ENCODE results near the gene TNF. TPM values are rescaled to one million over a fixed set of nuclear protein-coding genes. Genes with fewer than 3 reads are reported as not detected.

The TNF gene
- total and polyA plus RNA-seq, 2 donors from 2014 or later = 0.69 to 5.4 TPM

GRCh38 chr6:31597006-31597405, 21.6 kb downstream of the TNF start:
- Histone ChIP-seq H3K4me3 (ENCODE audit: low read length in 3 of 3) (no peak overlapping the region), H3K9me3 (ENCODE audit: control insufficient read depth in 2 of 3, insufficient read depth in 1 of 3, low read length in 3 of 3) (no peaks in the 10 kb centered on the region), H3K9ac (ENCODE audit: low read length in 3 of 3) (no peak overlapping the region), H3K27me3 (ENCODE audit: control insufficient read depth, insufficient read depth, low read length) (no peaks in the 10 kb centered on the region), H3K27ac (ENCODE audit: low read depth in 2 of 2, low read length in 2 of 2) (no peak overlapping the region), H3K4me1 (ENCODE audit: control insufficient read depth in 2 of 3, insufficient read depth in 2 of 3, low read depth in 1 of 3, low read length in 3 of 3) (peaks cover 0 to 2% (median 0%) of the 10 kb centered on the region in 3 donors), H3K36me3 (ENCODE audit: control insufficient read depth in 2 of 3, insufficient read depth in 3 of 3, low read length in 3 of 3) (no peaks in the 10 kb centered on the region)
- intact Hi-C loops (cut with DNase I) = no loop called here
- FAIRE-seq (no peak), DNase-seq (no peak)
- TF ChIP-seq, protein P1, sequence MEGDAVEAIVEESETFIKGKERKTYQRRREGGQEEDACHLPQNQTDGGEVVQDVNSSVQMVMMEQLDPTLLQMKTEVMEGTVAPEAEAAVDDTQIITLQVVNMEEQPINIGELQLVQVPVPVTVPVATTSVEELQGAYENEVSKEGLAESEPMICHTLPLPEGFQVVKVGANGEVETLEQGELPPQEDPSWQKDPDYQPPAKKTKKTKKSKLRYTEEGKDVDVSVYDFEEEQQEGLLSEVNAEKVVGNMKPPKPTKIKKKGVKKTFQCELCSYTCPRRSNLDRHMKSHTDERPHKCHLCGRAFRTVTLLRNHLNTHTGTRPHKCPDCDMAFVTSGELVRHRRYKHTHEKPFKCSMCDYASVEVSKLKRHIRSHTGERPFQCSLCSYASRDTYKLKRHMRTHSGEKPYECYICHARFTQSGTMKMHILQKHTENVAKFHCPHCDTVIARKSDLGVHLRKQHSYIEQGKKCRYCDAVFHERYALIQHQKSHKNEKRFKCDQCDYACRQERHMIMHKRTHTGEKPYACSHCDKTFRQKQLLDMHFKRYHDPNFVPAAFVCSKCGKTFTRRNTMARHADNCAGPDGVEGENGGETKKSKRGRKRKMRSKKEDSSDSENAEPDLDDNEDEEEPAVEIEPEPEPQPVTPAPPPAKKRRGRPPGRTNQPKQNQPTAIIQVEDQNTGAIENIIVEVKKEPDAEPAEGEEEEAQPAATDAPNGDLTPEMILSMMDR (IDR thresholded peaks at IDR 0.05; ENCODE audit: borderline replicate concordance, extremely low read depth, insufficient read depth) = no peak

DNA sequence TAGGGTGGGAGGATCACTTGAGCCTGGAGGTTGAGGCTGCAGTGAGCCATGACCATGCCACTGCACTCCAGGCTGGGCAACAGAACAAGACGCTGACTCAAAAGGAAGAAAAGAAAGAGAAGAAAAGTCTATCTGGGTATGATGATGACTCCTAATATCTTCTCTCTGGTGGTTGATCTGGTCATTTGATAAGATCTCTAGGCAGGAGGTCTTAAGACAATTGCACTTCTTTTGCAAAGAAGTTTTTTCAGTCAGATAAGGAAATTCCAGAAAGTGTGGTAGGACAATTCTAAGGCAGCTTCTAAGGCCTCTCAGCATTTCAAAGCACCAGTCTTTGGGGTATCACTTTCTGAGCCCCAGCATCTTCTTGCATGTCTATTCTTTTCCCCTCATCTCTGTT, 32.0 kb downstream of the TNF start:
- FAIRE-seq = no peak
- Histone ChIP-seq H3K27ac (ENCODE audit: low read depth in 2 of 2, low read length in 2 of 2) (no peak overlapping the region), H3K4me1 (ENCODE audit: control insufficient read depth in 2 of 3, insufficient read depth in 2 of 3, low read depth in 1 of 3, low read length in 3 of 3) (no peaks in the 10 kb centered on the region), H3K9me3 (ENCODE audit: control insufficient read depth in 2 of 3, insufficient read depth in 1 of 3, low read length in 3 of 3) (no peaks in the 10 kb centered on the region), H3K9ac (ENCODE audit: low read length in 3 of 3) (no peak overlapping the region), H3K4me3 (ENCODE audit: low read length in 3 of 3) (no peak overlapping the region), H3K27me3 (ENCODE audit: control insufficient read depth, insufficient read depth, low read length) (no peaks in the 10 kb centered on the region), H3K36me3 (ENCODE audit: control insufficient read depth in 2 of 3, insufficient read depth in 3 of 3, low read length in 3 of 3) (no peaks in the 10 kb centered on the region)
- intact Hi-C loops (cut with DNase I) = no loop called here
- no peak for DNase-seq
- TF ChIP-seq, protein P1 (IDR thresholded peaks at IDR 0.05; ENCODE audit: borderline replicate concordance, extremely low read depth, insufficient read depth) = no peak

DNA sequence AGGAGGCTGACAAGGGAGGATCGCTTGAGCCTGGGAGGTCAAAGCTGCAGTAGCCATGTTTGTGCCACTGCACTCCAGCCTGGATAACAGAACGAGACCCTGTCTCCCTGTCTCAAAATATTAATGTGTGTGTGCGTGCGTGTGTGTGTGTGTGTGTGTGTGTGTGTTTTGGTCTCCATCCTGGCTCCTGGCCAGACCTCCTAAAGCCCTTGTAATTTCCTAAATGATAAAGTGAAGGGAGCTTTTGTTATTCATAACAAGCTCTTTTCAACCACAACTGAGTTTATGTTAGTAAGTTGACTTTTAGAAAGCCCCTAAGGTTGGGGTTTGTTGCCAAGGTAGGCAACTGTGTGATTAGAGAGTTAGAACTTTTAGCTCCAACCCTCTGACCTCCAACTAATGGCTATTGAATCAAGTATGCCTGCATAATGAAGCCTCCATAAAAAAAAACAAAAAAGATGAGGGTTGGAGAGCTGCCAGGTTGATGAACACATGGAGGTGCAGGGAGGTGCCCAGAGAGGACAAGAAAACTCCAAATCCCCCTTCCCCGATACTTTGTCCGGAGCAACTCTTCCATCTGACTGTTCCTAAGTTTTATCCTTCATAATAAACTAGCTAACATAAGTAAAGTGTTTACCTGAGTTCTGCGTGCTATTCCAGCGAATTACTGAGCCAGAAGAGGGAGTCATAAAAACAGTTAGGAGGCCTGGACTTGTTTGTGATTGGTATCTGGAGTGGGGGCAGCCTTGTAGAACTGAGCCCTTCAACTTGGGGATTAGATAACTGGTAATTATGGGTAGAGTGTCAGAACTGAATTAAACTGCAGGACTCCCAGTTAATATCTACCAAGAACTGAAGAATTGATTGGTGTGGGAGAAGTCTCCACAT, 34.4 kb downstream of the TNF start:
- Histone ChIP-seq H3K4me1 (ENCODE audit: control insufficient read depth in 2 of 3, insufficient read depth in 2 of 3, low read depth in 1 of 3, low read length in 3 of 3) (no peaks in the 10 kb centered on the region), H3K9me3 (ENCODE audit: control insufficient read depth in 2 of 3, insufficient read depth in 1 of 3, low read length in 3 of 3) (no peaks in the 10 kb centered on the region), H3K4me3 (ENCODE audit: low read length in 3 of 3) (no peak overlapping the region), H3K27me3 (ENCODE audit: control insufficient read depth, insufficient read depth, low read length) (no peaks in the 10 kb centered on the region), H3K36me3 (ENCODE audit: control insufficient read depth in 2 of 3, insufficient read depth in 3 of 3, low read length in 3 of 3) (no peaks in the 10 kb centered on the region), H3K9ac (ENCODE audit: low read length in 3 of 3) (no peak overlapping the region), H3K27ac (ENCODE audit: low read depth in 2 of 2, low read length in 2 of 2) (no peak overlapping the region)
- no peak for DNase-seq
- no peak for FAIRE-seq
- TF ChIP-seq, protein P1 (IDR thresholded peaks at IDR 0.05; ENCODE audit: borderline replicate concordance, extremely low read depth, insufficient read depth) = no peak
- intact Hi-C loops (cut with DNase I) = no loop called here

All from kidney (tissue), 14 donors.